SK-N-DZ (cell line): ENCODE results near the gene LCE2D. TPM values are rescaled to one million over a fixed set of nuclear protein-coding genes. Genes with fewer than 3 reads are reported as not detected.
A peak's percentile ranks its signal among the peaks of the same experiment; 100 is the strongest.
"Not testable (repeated sequence)": the region's sequence is repeated elsewhere in the genome, so short reads cannot be mapped to it uniquely, and the experiment has no call there.

ENCODE experiments used
- DNase-seq: peaks from one replicate; pipeline ENCODE4 v3.0.0-alpha.2; 2015; ENCODE audit warnings: low spot score
- polyA plus RNA-seq, 2 experiments: library from polyadenylated mRNA; depleted of rRNA; stranded (reverse); fragments of >200 nt; gene quantifications; 2 replicates each; pipeline ENCODE4 v1.2.3, GENCODE V29; 2014

Gene LCE2D
- not detected in 2 replicates for polyA plus RNA-seq (2014; cell fraction: cytosol; rRNA removed)
- not detected in 2 replicates for polyA plus RNA-seq (2014; cell fraction: nucleus; rRNA removed)

- no peak for DNase-seq
These were observed at the start of gene LCE2D for GRCh38 chr1:152663098-152663497. Gene LCE2D, plus strand, starts transcription at chr1:152663380. Its CDS starts 726 bp downstream, at chr1:152664106.

GRCh38 chr1:152613511-152613910 lies 49.7 kb upstream of the LCE2D start, which contains the start of gene LCE3B:
Gene LCE3B, plus strand, starts transcription at chr1:152613811. Its CDS starts 0 bp downstream, at chr1:152613811.
- no peak for DNase-seq

- no peak for DNase-seq
These were observed 41.2 kb upstream of the LCE2D start for GRCh38 chr1:152621993-152622392.

- DNase-seq = no peak
These were observed 40.4 kb upstream of the LCE2D start, which contains the start of gene LCE3A for GRCh38 chr1:152622803-152623202. Gene LCE3A, minus strand, starts transcription at chr1:152623103. Its CDS starts 0 bp downstream, at chr1:152623103.

GRCh38 chr1:152623203-152623844 lies 39.9 kb upstream of the LCE2D start:
- no peak for DNase-seq

- DNase-seq = no peak
These were observed 36.4 kb upstream of the LCE2D start for GRCh38 chr1:152626744-152627143.

- DNase-seq = no peak
These were observed 32.6 kb upstream of the LCE2D start for GRCh38 chr1:152630596-152630995.

GRCh38 chr1:152640351-152640750 lies 22.8 kb upstream of the LCE2D start:
- no peak for DNase-seq

- DNase-seq = no peak
These were observed 19.2 kb upstream of the LCE2D start for GRCh38 chr1:152643945-152644344.

- no peak for DNase-seq
These were observed 18.0 kb upstream of the LCE2D start for GRCh38 chr1:152645146-152645545.

- no peak for DNase-seq
These were observed 16.5 kb upstream of the LCE2D start for GRCh38 chr1:152646656-152647055.

- DNase-seq = peak; percentile 51
These were observed 9.1 kb upstream of the LCE2D start for GRCh38 chr1:152654110-152654509.

GRCh38 chr1:152656459-152656858 lies 6.7 kb upstream of the LCE2D start:
- no peak for DNase-seq

GRCh38 chr1:152657677-152658076 lies 5.5 kb upstream of the LCE2D start:
- DNase-seq = no peak

GRCh38 chr1:152658649-152659048 lies 4.5 kb upstream of the LCE2D start:
- DNase-seq = no peak

GRCh38 chr1:152666171-152666570 lies 3.0 kb downstream of the LCE2D start:
- not testable (repeated sequence) for DNase-seq

GRCh38 chr1:152667648-152668047 lies 4.5 kb downstream of the LCE2D start:
- no peak for DNase-seq

- no peak for DNase-seq
These were observed 9.8 kb downstream of the LCE2D start for GRCh38 chr1:152673016-152673415.

- DNase-seq = not testable (repeated sequence)
These were observed 11.8 kb downstream of the LCE2D start, which contains the start of gene LCE2C for GRCh38 chr1:152674983-152675382. Gene LCE2C, plus strand, starts transcription at chr1:152675279. Its CDS starts 737 bp downstream, at chr1:152676016.

- DNase-seq = no peak
These were observed 16.3 kb downstream of the LCE2D start for GRCh38 chr1:152679459-152679858.

- DNase-seq = no peak
These were observed 18.4 kb downstream of the LCE2D start for GRCh38 chr1:152681616-152682015.

- DNase-seq = no peak
These were observed 20.7 kb downstream of the LCE2D start for GRCh38 chr1:152683846-152684245.

GRCh38 chr1:152685823-152686222 lies 22.6 kb downstream of the LCE2D start, which contains the start of gene LCE2B:
Gene LCE2B, plus strand, starts transcription at chr1:152686123. Its CDS starts 721 bp downstream, at chr1:152686844.
- not testable (repeated sequence) for DNase-seq
